Amniotic epithelial cell (primary cell): ENCODE results near the gene WBP2NL.

ENCODE experiments used
- DNase-seq: peaks from one replicate; pipeline ENCODE4 v3.0.0-alpha.2; 2010; ENCODE audit warnings: low read depth

The WBP2NL gene

DNA sequence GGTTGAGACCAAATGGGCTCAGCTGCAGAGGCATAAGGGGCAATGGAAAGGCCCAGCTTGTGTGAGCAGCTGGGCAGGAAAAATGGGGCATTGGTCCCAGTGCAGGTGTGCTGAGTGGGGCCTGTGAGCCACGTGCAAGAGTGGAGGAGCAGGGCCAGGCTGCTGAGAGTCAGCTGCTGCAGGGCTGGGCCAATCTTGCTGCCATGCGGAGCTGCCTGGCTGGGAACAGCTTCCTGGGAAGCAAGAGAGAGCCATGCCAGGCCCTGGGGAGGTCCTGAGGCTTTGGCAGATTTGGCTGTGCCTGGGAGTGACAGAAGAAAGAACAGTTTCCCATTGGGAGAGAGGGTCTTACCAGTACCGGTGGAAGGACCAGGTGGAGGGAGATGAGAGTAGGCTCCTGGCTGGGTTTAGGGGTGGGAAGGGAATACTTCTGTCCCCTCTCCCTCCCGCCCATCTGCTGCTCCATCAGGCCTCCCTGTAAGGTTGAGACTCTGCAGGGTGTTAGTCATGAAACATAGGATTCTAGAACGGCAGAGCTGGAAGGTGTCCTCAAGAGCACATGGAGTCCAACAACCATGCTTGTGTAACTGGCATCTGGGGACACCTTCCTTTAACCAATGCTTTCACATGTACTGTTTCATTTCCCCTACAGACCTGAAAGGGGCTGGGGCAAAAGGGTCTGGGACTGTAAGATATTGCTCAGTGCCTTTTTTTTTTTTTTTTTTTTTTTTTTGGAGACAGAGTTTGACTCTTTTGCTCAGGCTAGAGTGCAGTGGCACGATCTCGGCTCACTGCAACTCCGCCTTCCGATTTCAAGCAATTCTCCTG, 19.0 kb upstream of the WBP2NL start:
- DNase-seq, result no peak

DNA sequence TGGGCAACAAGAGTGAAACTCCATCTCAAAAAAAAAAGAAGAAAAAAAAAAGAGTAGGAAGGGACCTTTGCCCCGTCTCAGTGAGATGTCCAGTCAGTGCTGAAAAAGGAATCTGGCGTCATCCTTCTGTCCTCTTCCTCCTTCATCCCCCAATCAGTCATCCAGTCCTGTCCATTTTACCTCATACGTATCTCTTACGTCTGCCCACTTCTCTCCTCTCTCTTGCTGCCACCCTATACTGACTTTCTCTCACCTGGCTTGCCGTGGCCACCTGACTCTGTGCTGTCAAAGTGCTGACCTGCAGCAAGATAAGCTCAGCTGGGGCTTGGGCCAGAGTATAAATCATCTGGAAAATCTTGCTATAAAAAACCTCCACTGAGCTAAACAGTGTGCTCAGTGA, 15.7 kb upstream of the WBP2NL start:
- no peak for DNase-seq

DNA sequence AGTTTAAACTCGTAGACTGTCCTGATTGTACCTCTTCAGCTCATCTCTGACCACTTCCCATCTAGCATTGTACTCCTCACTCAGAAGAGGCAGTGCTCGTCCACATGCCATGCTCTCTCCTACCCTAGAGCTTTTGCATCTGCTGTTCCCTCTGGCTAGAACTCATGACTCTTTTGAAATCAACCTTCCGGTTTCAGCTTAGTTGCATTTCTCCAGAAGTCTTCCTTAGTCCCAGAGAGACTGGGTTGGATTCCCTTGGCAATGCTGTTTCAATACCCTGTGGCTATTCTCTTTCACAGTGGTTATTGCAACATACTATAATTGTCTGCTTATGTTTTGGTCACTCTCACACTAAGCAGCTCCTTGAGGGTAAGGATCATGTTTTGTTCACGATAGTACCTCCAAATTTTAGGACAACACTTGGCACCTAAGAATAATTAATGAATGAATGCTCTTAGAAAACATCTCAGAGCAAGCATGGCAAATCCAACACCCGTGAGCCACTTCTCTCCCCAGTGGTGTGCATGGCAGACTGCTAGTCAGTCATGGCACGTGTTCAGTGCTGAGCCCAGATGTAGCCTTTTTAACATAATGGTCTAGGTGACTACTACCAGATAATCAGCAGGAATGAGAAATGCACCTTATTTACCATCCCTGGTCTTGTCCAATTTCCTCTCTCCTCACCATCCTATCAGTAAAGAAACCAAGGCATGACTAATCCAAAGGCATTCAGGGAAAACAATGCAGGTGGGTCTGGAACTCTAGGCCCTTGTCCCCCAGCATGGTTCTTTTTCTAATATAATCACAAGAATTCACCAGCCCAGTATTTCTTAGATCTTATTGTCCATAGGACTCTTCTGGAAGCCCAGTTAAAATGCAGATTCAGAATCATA, 14.8 kb upstream of the WBP2NL start:
- peak; percentile 11 for DNase-seq

DNA sequence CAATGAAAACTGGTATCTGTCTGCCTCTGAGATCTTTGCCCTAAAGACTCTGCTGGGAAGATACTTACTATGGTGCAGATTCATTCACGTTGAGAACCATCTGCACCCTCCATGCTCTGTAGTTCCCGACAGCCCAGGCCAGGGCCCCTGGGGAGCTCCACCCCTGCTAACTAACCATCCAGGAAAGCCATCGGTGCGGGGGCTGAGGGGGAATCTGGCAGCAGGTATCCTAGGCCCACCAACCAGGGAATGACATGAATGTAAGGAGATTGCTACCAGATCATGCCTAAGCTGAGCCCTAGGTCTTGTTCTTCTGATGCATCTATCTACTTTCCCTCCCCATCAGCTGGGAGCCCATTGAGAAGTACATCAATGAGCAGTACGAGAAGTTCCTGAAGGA, 11.3 kb upstream of the WBP2NL start:
- DNase-seq, result no peak

DNA sequence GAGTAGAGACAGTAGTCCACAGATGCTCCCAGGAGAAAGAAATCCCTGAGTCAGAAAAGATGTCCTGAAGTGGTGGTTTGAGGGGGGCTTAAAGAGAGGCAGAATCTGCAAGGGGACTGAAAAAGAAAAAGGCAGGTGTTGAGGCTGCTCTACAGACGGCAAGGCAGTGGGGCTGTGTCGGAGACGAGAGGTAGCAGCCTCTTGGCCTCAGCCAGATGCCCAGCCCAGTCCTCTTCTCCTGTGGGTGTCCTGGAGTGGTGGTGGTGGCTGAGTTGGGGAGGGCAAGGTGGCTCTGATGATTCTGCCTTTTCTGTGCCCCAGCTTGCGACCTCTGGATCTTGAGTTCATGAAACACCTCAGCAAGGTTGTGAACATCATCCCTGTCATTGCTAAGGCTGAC, 9.3 kb upstream of the WBP2NL start:
- no peak for DNase-seq

DNA sequence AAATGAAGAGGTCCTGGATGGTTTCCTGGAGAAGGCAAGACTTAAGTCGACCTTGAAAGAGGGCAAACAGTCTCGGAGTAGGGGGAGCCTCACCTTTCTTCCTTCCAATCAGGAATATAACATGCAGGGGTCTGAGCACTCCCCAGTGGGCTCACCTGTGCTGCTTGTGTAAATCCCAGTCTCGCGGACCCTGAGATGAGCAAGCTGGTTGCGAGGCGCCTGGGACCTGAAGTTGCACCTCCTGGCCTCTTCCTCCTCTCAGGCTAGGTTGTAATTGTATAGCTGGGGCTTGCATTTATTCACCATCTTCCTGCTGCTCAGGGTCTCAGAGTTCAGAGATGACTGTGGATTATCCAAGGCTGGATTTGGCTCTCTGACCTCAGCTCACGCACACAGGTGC, 7.5 kb upstream of the WBP2NL start:
- no peak for DNase-seq

DNA sequence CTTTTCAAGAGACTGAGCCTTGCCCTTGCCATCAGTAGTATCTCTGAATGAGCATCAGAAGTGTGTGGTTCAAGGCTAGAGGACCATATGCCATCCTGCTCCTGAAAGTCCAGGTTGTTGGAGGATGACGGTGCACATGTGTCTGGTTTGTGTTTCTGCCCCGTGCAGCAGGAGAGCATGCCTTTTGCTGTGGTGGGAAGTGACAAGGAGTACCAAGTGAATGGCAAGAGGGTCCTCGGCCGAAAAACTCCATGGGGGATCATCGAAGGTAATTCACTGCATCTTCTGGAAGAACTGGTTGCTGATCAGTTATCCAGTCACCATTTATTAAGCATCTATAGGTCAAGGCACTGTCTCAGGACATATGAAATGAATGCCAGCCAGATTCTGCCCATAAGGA, 6.1 kb upstream of the WBP2NL start:
- DNase-seq, result no peak

DNA sequence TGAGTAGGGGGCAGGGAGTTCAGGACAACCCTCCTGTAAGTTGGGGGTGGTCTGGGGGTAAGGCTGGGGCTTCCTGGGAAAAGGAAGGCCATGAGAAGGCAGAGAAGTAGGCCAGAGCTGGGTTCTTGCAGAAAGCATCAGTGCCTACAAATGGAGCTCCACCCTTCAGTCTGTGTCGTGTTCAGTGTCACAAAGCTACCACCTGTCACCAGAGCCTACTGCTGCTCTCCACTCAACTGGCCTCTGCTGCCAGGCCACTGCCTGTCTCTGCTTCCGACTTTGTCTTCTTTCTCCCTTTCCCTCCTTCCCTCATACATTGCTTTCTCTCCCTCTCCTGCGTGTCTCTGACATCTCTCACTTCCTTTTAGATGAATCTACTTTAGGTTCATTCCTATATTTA, 3.4 kb upstream of the WBP2NL start:
- no peak for DNase-seq

DNA sequence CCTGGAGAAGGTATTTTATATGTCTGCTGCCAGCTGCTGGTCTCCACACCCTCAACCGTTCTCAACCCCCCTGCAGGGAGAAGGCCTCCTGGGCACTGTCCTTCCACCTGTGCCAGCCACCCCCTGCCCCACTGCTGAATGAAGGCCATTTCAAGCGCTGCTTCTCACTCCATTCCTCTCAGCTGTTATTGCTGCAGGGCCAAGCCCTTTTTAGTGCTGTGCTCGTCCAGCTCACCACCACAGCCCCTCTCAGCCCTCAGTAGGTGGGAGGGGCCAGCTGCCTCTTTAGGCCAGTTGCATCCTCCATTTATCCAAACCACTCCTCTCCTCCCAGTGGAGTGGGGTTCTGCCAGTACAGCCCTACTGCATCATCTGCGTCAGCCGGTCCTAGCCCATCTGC, 1.8 kb upstream of the WBP2NL start:
- DNase-seq, result no peak

DNA sequence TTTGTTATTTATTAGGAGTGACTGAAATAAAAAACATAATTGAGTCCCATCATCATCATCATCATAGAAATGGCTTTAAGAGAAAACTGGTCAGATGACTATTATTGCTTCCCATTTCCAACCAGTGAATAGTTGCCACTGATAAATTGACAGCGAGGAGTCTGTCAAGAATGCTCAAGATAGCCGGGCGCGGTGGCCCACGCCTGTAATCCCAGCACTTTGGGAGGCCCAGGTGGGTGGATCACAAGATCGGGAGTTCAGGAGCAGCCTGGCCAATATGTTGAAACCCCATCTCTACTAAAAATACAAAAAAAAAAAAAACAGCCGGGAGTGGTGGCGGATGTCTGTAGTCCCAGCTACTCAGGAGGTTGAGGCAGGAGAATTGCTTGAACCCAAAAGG, 1.9 kb downstream of the WBP2NL start:
- DNase-seq, result no peak

DNA sequence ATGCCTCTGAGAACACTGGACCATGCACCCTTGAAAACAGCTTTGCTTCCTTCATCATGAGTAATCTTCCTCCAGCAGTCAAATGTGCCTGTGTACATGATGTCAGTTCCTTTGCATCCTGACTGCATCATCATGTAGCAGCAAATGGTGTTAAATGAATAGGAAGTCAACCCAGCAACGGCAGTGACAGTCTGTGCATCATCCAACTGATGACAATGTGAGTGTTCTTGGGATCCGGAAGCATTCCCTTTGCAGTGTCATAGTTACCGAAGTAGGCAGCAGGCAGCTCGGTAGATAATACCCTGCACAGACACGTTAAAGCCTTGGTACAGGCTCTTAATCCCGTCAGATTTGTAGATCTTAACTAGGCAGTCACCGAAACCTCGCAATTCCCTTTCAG, 2.5 kb downstream of the WBP2NL start:
- DNase-seq, result peak; percentile 11

DNA sequence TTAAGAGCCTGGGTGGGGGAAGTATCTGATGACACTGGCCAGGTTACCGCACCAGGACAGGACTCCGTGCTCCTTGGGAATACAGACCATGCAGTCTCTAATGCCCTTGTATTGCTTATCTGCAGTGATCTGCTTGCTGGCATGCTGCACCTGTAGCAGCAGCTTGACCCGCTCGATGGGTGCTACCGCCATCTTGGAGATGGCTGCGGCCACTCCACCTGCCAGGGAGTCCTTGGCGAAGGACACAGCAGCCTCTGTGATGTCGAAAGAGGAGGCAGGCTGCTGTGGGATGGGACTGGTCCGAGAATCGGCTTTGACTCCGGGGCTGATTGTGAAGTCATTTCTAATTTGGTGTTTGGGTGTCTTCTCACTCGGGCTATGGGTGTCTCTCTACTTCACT, 3.1 kb downstream of the WBP2NL start:
- no peak for DNase-seq

DNA sequence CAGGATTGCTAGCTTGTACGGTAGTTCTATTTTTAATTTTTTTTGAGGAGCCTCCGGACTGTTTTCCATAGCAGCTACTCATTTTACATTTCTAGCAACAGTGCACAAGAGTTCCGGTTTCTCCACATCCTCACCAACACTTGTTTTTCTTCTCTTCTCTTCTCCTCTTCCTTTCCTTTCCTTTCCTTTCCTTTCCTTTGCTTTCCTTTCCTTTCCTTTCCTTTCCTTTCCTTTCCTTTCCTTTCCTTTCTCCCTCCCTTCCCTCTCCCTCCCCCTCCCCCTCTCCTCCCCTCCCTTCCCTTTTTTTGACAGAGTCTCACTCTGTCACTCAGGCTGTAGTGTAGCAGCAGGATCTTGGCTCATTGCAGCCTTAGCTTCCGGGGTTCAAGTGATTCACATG, 9.3 kb downstream of the WBP2NL start:
- no peak for DNase-seq

DNA sequence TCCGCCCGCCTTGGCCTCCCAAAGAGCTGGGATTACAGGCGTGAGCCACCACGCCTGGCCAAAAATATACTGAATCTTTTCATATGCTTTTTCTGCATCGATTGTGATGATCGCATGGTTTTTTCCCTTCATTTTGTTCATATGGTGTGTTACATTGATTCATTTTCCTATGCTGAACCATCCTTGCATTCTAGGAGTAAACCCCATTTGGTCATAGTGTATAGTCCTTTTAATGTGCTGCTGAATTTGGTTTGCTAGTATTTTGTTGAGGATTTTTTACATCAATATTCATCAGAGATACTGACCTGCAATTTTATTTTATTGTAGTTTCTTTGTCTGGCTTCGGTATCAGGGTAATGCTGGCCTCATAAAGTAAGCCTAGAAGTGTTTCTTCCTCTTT, 12.2 kb downstream of the WBP2NL start:
- DNase-seq, result no peak

DNA sequence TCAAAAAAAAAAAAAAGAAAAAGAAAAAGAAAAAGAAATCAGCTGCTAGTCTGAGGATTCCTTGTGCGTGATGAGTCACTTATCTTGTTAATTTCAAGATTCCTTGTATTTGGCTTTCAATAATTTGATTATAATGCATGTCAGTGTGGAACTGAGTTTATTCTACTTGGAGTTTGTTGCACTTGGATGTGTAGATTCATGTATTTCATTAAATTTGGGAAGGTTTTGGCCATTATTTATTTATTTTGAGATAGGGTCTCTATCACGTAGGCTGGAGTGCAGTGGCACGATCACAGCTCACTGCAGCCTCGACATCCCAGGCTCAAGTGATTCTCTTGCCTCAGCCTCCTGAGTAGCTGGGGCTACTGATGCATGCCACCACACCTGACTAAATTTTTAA, 14.8 kb downstream of the WBP2NL start:
- no peak for DNase-seq

DNA sequence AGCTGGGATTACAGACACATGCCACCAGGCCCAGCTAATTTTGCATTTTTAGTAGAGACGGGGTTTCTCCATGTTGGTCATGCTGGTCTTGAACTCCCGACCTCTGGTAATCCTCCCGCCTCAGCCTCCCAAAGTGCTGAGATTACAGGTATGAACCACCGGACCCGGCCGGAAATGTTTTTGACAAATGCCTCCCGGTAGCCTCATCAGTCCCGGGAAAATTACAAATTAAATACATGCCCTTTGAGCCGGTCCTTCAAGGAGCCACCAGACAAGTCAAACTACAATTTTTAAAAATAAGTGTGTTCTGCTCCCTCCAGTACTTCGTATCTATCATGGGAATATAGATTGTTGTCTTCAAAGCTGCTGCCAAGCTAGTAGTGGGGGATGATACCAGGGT, 17.5 kb downstream of the WBP2NL start:
- no peak for DNase-seq

DNA sequence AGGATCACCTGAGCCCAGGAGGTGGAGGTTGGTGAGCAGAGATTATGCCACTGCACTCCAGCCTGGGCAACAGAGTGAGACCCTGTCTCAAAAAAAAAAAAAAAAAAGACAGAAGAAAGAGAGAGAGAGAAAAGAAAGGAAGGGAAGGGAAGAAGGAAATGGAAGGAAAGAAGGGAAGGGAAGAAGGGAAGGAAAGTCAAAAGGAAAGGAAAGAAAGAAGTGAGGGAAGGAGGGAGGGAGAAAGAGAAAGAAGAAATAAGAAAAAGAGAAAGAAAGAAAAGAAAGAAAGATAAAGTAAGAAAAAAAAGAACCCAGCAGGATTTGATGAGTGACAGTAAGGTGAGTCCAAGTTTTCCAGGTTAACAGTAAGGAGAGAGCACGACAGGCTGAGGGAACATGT, 19.6 kb downstream of the WBP2NL start:
- DNase-seq, result no peak

DNA sequence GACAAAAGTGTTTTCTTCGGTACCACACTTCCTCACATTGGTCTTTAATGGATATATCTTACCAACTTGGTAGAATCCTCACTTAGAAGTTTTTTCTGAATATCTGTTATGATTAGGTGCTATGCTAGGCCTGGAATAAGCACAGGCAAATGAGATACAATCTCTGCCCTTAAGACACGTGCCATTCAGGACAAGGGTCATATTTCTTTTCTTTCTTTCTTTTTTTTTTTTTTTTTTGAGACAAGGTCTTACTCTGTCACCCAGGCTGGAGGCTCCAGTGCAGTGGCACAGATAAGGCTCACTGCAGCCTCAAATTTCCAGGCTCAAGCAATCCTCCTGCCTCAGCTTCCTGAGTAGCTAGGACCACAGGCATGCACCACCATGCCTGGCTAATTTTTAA, 23.0 kb downstream of the WBP2NL start:
- no peak for DNase-seq

DNA sequence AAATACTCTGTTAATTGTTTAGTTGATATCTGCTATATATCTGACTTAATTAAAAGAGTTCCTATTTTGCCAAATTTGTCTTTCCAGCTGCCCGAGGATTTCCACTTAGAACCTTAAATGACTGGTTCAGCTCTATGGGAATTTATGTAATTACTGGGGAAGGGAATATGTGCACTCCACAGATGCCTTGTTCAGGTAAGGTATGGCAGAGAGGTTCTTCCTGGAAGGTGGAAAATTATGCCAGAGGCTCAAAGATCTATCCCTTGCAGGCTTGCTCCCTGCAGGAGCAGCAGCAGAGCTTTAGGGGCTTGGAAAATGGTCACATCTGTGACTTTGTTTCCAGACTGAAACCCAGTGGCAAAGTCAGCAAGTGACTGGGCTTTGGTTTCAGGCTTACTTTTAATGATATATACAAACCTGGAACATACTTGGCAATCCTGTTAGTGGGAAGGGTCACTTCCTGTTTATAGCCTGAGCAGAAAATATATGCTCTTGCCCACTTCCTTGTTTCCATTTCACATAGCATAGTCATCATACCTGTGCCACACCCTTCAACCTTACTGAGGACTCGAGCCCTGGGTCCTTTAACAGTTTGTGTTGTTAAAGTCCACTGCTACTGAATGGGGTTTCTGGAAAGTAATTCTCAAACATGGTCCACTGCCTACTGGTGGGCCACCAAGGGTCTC, 23.7 kb downstream of the WBP2NL start:
- no peak for DNase-seq

DNA sequence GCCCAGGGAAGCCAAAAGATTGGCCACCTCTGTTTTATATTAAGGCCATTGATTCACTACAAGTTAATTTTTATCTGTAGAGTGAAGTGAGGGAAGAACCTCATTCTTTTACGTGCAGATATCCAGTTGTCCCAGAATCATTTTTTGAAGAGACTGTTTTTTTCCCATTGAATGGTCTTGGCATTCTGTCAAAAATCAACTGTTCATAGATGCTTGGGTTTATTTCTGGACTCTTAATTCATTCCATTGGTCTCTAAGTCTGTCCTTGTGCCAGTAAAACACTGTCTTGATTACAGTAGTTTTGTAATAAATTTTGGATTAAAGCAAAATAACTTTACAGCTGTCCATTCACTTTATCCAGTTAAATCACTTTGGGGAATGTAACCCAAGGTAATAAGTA, 26.8 kb downstream of the WBP2NL start:
- no peak for DNase-seq

DNA sequence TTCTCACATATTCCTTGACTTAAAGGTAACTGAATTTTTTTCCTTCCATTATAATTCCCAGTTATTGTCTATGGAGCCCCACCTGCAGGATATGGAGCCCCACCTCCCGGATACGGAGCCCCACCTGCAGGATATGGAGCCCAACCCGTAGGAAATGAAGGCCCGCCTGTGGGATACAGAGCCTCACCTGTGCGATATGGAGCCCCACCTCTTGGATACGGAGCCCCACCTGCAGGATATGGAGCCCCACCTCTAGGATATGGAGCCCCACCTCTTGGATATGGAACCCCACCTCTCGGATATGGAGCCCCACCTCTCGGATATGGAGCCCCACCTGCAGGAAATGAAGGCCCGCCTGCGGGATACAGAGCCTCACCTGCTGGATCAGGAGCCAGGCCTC, 28.1 kb downstream of the WBP2NL start:
- no peak for DNase-seq

DNA sequence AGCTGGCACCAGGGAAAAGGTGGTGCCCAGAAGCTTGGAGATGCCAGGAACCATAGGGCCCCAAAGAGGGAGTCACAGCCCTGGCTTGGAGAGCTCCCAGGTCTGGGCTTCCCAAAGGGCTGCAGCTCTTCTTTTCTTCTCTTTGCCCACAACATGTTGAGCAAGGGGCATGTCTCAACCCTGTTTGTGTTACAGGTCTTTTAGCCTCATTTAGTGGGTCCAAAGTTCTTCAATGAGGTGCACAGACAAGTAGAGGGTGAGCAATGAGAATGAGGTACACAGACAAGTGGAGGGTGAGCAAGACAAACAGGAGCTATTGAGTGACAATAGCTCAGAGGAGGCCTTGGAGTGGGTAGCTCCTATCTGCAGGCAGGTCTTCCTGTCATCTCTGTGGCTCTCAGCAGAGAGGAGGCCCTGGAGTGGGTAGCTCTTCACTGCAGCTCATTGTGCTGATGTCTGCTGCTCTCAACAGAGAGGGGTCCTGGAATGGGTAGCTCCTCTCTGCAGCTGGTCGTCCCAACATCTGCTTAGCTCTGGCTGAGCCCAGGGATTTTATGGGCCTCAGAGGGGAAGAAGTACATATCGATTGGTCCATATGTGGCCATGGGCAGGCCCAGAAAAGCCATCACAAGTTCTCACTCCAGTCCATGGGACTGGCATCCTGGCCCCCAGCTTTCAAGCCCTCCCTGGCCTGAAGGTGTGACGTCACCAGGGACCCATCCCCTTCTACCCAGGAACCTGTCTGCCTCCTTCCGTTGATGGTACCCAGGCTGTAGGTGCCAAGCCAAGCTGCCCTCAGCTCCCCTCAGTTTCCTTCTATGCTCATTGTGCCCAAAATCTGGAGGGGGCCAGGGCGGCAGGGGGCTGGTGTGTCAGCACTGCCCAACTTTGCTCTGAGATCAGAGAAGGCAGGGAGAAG, 34.9 kb downstream of the WBP2NL start:
- DNase-seq, result no peak
